Measurements from ENCODE around the gene CPSF3.

- TF ChIP-seq CTCF (IDR thresholded peaks at IDR 0.05; ENCODE audit: insufficient read depth, low read length, poor library complexity, severe bottlenecking) (no peak), EZH2phosphoT487 (conservative IDR thresholded peaks at IDR 0.05; ENCODE audit: low read length) (no peak)
Measured at GRCh38 chr2:9385841-9386240, 37.6 kb upstream of the CPSF3 start.
